HepG2 (cell line): ENCODE measurements around the gene MCM6. TPM values are rescaled to one million over a fixed set of nuclear protein-coding genes. Genes with fewer than 3 reads are reported as not detected.

Source experiments
- ATAC-seq: fragments of 200-7000 bp; cut with Tn5 transposase; 3 replicates; pipeline ENCODE4 v1.9.1; 2020; ENCODE audit warnings: mild to moderate bottlenecking, moderate library complexity
- BruUV-seq: library from RNA; stranded (reverse); fragments of 400-500 nt; replicated peaks from 2 replicates; lab custom pipeline; 2021; lab: Mats Ljungman, UMichigan
- CTCF ChIA-PET: fragments of 300-600 bp; formaldehyde crosslinking; extraction: SDS; loops from one replicate; lab custom pipeline; 2021; ENCODE audit warnings: low total read pairs, inconsistent platforms, low intra/inter-chr PET ratio; lab: Yijun Ruan, JAX
- POLR2A ChIA-PET: fragments of 350-600 bp; sonication (Branson Sonifier 250); formaldehyde crosslinking; loops from one replicate; lab custom pipeline; 2020; ENCODE audit warnings: antibody characterized with exemption, inconsistent platforms; lab: Yijun Ruan, JAX
- DNase-seq: peaks from one replicate; pipeline ENCODE4 v3.0.0-alpha.2; 2015; ENCODE audit warnings: low spot score
- FAIRE-seq: peaks from 3 replicates; lab custom pipeline; 2011; peaks lifted over from hg19 to GRCh38; lab: Jason Lieb, UNC
- H2AFZ ChIP-seq: one replicate; pipeline ENCODE4 v1.6.1; 2011; ENCODE audit warnings: low read length, inconsistent platforms
- H3K27ac ChIP-seq: fragments of 300-600 bp; 3 replicates; pipeline ENCODE4 v1.8.0; 2011; ENCODE audit warnings: mixed run types, mild to moderate bottlenecking, mixed read lengths, low read length, inconsistent platforms; ENCODE audit not compliant: insufficient read depth; ENCODE audit errors: extremely low read length
- H3K27me3 ChIP-seq, 2 experiments: fragments of 200-600 bp in 1 of 2; 2 replicates in 1 of 2; 3 replicates in 1 of 2; pipeline versions ENCODE4 v1.6.0 to v1.8.0; 2011; ENCODE audit warnings: low read length in 2 of 2, mild to moderate bottlenecking in 2 of 2, moderate library complexity in 2 of 2, inconsistent platforms in 1 of 2; ENCODE audit not compliant: insufficient read depth in 2 of 2, control insufficient read depth in 1 of 2
- H3K36me3 ChIP-seq, 2 experiments: fragments of 200-600 bp in 1 of 2; replicated peaks in 1 of 2; 2 replicates in 1 of 2; 3 replicates in 1 of 2; pipeline versions ENCODE4 v1.5.1 to v1.8.0; 2011; ENCODE audit warnings: low read length in 2 of 2, inconsistent platforms in 1 of 2; ENCODE audit not compliant: insufficient read depth in 2 of 2, control insufficient read depth in 1 of 2
- H3K4me1 ChIP-seq: 2 replicates; pipeline ENCODE4 v1.5.1; 2012; ENCODE audit warnings: low read length, inconsistent platforms; ENCODE audit not compliant: insufficient read depth
- H3K4me2 ChIP-seq: 2 replicates; pipeline ENCODE4 v1.6.0; 2011; ENCODE audit warnings: low read depth, low read length, inconsistent platforms
- H3K4me3 ChIP-seq, 3 experiments: fragments of 200-600 bp in 1 of 3; sonication (generic), shearing (Covaris generic) in 1 of 3; replicated peaks in 1 of 3; 2 replicates each; pipeline ENCODE4 v1.5.1; 2011 to 2016; ENCODE audit warnings: low read length in 3 of 3, inconsistent platforms in 2 of 3, low read depth in 2 of 3, mild to moderate bottlenecking in 2 of 3, control low read depth in 1 of 3, mixed read lengths in 1 of 3; ENCODE audit not compliant: insufficient read depth in 1 of 3
- H3K79me2 ChIP-seq: one replicate; pipeline ENCODE4 v1.6.1; 2011; ENCODE audit warnings: low read length, inconsistent platforms; ENCODE audit not compliant: insufficient read depth
- H3K9ac ChIP-seq: 2 replicates; pipeline ENCODE4 v1.6.0; 2011; ENCODE audit warnings: mild to moderate bottlenecking, low read depth, low read length, inconsistent platforms; ENCODE audit not compliant: insufficient read depth
- H3K9me3 ChIP-seq: 2 replicates; pipeline ENCODE4 v1.5.1; 2012; ENCODE audit warnings: mild to moderate bottlenecking, low read length
- H4K20me1 ChIP-seq: 2 replicates; pipeline ENCODE4 v1.6.0; 2011; ENCODE audit warnings: inconsistent platforms, mild to moderate bottlenecking, low read length, moderate library complexity; ENCODE audit not compliant: insufficient read depth
- GRHL1 ChIP-seq: sonication (generic); formaldehyde crosslinking; conservative IDR thresholded peaks from 2 replicates; pipeline ENCODE4 v1.8.0; 2022; ENCODE audit warnings: missing genetic modification reagents
- HNF1B ChIP-seq: sonication (generic); formaldehyde crosslinking; IDR thresholded peaks from 2 replicates; pipeline ENCODE4 v1.5.1; 2020; ENCODE audit warnings: mild to moderate bottlenecking, moderate library complexity, missing genetic modification reagents
- MAF1 ChIP-seq: sonication (generic); formaldehyde crosslinking; IDR thresholded peaks from 2 replicates; pipeline ENCODE4 v1.5.0; 2020; ENCODE audit warnings: missing genetic modification reagents, borderline replicate concordance
- MATR3 ChIP-seq: sonication (generic); formaldehyde crosslinking; IDR thresholded peaks from 2 replicates; pipeline ENCODE4 v1.4.0; 2020; ENCODE audit warnings: missing genetic modification reagents
- POLR2A ChIP-seq, 2 experiments: IDR thresholded peaks; 2 replicates each; pipeline ENCODE4 v1.6.1; 2011; ENCODE audit warnings: low read depth in 2 of 2, low read length in 2 of 2, mild to moderate bottlenecking in 1 of 2, moderate library complexity in 1 of 2; ENCODE audit not compliant: insufficient read depth in 1 of 2
- SMARCC2 ChIP-seq: fragments of 450-650 bp; IDR thresholded peaks from 2 replicates; pipeline ENCODE4 v1.6.1; 2017; ENCODE audit warnings: antibody characterized with exemption, mild to moderate bottlenecking
- TERF1 ChIP-seq: sonication (generic); formaldehyde crosslinking; IDR thresholded peaks from 2 replicates; pipeline ENCODE4 v1.8.0; 2022; ENCODE audit warnings: mild to moderate bottlenecking, missing genetic modification reagents, moderate library complexity
- ZC3H4 ChIP-seq: sonication (generic); formaldehyde crosslinking; IDR thresholded peaks from 2 replicates; pipeline ENCODE4 v1.4.0; 2020; ENCODE audit warnings: missing genetic modification reagents, borderline replicate concordance
- ZNF407 ChIP-seq: sonication (generic); formaldehyde crosslinking; IDR thresholded peaks from one replicate; pipeline ENCODE4 v1.5.1; 2020; ENCODE audit warnings: mild to moderate bottlenecking, missing genetic modification reagents; ENCODE audit errors: not compliant biosample characterization
- ZNF781 ChIP-seq: sonication (generic); formaldehyde crosslinking; IDR thresholded peaks from 2 replicates; pipeline ENCODE4 v1.5.1; 2020; ENCODE audit warnings: borderline replicate concordance, mild to moderate bottlenecking, missing genetic modification reagents; ENCODE audit errors: not compliant biosample characterization
- WGBS: methylation state at CpG from one replicate; pipeline ENCODE4 v1.1.6; 2017; ENCODE audit warnings: low lambda C conversion rate; 5-methylcytosine and 5-hydroxymethylcytosine counted together
- in situ Hi-C: cut with HindIII; loops from 2 replicates; pipeline ENCODE4 v1.10.0; 2017; ENCODE audit warnings: low pct_unique_long_range_greater_than_20kb; ENCODE audit not compliant: extremely low pct_ligation_motif_present
- intact Hi-C: fragments of 100-400 bp; cut with micrococcal nuclease; formaldehyde crosslinking; loops from one replicate; pipeline ENCODE4 v1.10.0; 2022; ENCODE audit not compliant: unreplicated experiment
- polyA plus RNA-seq, 8 experiments: library from polyadenylated mRNA; depleted of rRNA in 3 of 8; stranded (reverse) in 7 of 8; unstranded in 1 of 8; fragments of >200 nt; fragmentation: Illumina TruSeq in 4 of 8; extraction: Trizol in 4 of 8; gene quantifications; 2 replicates each; pipeline versions ENCODE4 v1.2.1 to v1.2.3, GENCODE V29; 2011 to 2016; ENCODE audit warnings: low read depth in 4 of 8, missing spikeins in 1 of 8, mixed read lengths in 1 of 8; ENCODE audit not compliant: insufficient read depth in 1 of 8
- total RNA-seq, 5 experiments: library from RNA; depleted of rRNA; stranded (reverse); fragments of >200 nt; fragmentation: Illumina TruSeq; extraction: Trizol; gene quantifications; 2 replicates each; pipeline ENCODE4 v1.2.3, GENCODE V29; 2016; ENCODE audit warnings: low read depth in 1 of 5

Gene MCM6
- total and polyA plus RNA-seq, 2 of the 13 experiments (the other 11 are each of a cell fraction or from before 2014, with no cell fraction given): 9.7 to 18.7 TPM

- TF ChIP-seq HNF1B (CRISPR knock-in tag): no peak
These were observed 58.3 kb downstream of the MCM6 start (continued) for GRCh38 chr2:135817951-135818350.

- Histone ChIP-seq H3K4me1 (no peaks in the 10 kb centered on the region), H3K27ac (no peak overlapping the region), H3K9me3 (no peaks in the 10 kb centered on the region; the same call in 1 of the 2 replicates), H4K20me1 (no peaks in the 10 kb centered on the region), H3K27me3 (peaks cover 0 to 3% of the 10 kb centered on the region in 2 experiments; a peak in 2 of 5 replicates), H3K36me3 (no peaks in the 10 kb centered on the region), H3K9ac (no peak overlapping the region), H3K4me2 (no peak overlapping the region), H2AFZ (no peak overlapping the region), H3K79me2 (no peaks in the 10 kb centered on the region), H3K4me3 (no peak overlapping the region)
- FAIRE-seq: no peak
- ChIA-PET CTCF (interaction anchor here (0.7 kb wide), 1 partner anchor 562 kb away, joined by 3 read pairs; no protein-coding TSS in a partner anchor), POLR2A (no interaction called here)
- BruUV-seq: no TSS peak
- 62% methylated on average over 15 of the region's 18 CpGs for WGBS
- ATAC-seq: peak; percentile 23
- in situ Hi-C loops: loop anchor here (10.0 kb wide), 1 partner anchor 567 kb away; no protein-coding TSS in a partner anchor
- no peak for DNase-seq
- intact Hi-C loops: no loop called here
- no peak for TF ChIP-seq POLR2A (IDR thresholded peaks at IDR 0.05; ENCODE audit: insufficient read depth in 1 of 2, low read depth in 2 of 2, low read length in 2 of 2)
- no peak for TF ChIP-seq SMARCC2
- no peak for TF ChIP-seq ZC3H4
- TF ChIP-seq TERF1: no peak
- no peak for TF ChIP-seq ZNF781 (CRISPR knock-in tag)
- no peak for TF ChIP-seq MAF1
- no peak for TF ChIP-seq GRHL1
- no peak for TF ChIP-seq ZNF407
- TF ChIP-seq MATR3: no peak
These were observed 58.8 kb downstream of the MCM6 start for GRCh38 chr2:135817466-135817865.
